Superior temporal gyrus (tissue), 1 donor: Measurements from ENCODE around the gene DGKD.
"Not testable (repeated sequence)": the region's sequence is repeated elsewhere in the genome, so short reads cannot be mapped to it uniquely, and the experiment has no call there.

ENCODE experiments used
- DNase-seq: peaks from one replicate; pipeline ENCODE4 v3.0.0-alpha.2; 2016; ENCODE audit errors: extremely low spot score

DGKD gene

GRCh38 chr2:233359823-233360222, 5.5 kb downstream of the DGKD start:
- DNase-seq, result no peak

GRCh38 chr2:233360771-233361176, 6.5 kb downstream of the DGKD start:
- DNase-seq, result no peak

GRCh38 chr2:233361297-233361696, 7.0 kb downstream of the DGKD start:
- DNase-seq, result no peak

- no peak for DNase-seq
Measured at GRCh38 chr2:233362742-233363141, 8.4 kb downstream of the DGKD start.

- DNase-seq, result no peak
Measured at GRCh38 chr2:233363744-233364235, 9.5 kb downstream of the DGKD start.

- DNase-seq, result no peak
Measured at GRCh38 chr2:233365861-233366520, 11.7 kb downstream of the DGKD start.

GRCh38 chr2:233367586-233367985, 13.3 kb downstream of the DGKD start:
- no peak for DNase-seq

GRCh38 chr2:233368756-233369155, 14.5 kb downstream of the DGKD start:
- DNase-seq, result no peak

- no peak for DNase-seq
Measured at GRCh38 chr2:233369462-233369861, 15.2 kb downstream of the DGKD start.

GRCh38 chr2:233369897-233370685, 15.8 kb downstream of the DGKD start:
- DNase-seq, result no peak

GRCh38 chr2:233371641-233372040, 17.3 kb downstream of the DGKD start:
- DNase-seq, result no peak

GRCh38 chr2:233372855-233373254, 18.6 kb downstream of the DGKD start:
- no peak for DNase-seq

- DNase-seq, result no peak
Measured at GRCh38 chr2:233373316-233373715, 19.0 kb downstream of the DGKD start.

- DNase-seq, result not testable (repeated sequence)
Measured at GRCh38 chr2:233374776-233375175, 20.5 kb downstream of the DGKD start.

GRCh38 chr2:233375490-233376314, 21.4 kb downstream of the DGKD start:
- DNase-seq, result no peak

- no peak for DNase-seq
Measured at GRCh38 chr2:233379034-233379433, 24.7 kb downstream of the DGKD start.

GRCh38 chr2:233379441-233379840, 25.1 kb downstream of the DGKD start:
- DNase-seq, result no peak

- no peak for DNase-seq
Measured at GRCh38 chr2:233380132-233380895, 26.0 kb downstream of the DGKD start.

GRCh38 chr2:233380995-233381637, 26.8 kb downstream of the DGKD start:
- DNase-seq, result no peak

GRCh38 chr2:233381638-233381995, 27.3 kb downstream of the DGKD start:
- DNase-seq, result no peak

- no peak for DNase-seq
Measured at GRCh38 chr2:233384015-233384414, 29.7 kb downstream of the DGKD start.
